ENCODE results near the gene MESP2. TPM values are rescaled to one million over a fixed set of nuclear protein-coding genes. Genes with fewer than 3 reads are reported as not detected.
A peak's percentile ranks its signal among the peaks of the same experiment; 100 is the strongest.

Gene MESP2
- total and polyA plus RNA-seq, 2 of the 13 experiments (the other 11 are each of a cell fraction or from before 2014, with no cell fraction given) = not detected

GRCh38 chr15:89826671-89827655 lies 50.8 kb downstream of the MESP2 start (continued):
- TF ChIP-seq ZBTB34 (CRISPR knock-in tag; IDR thresholded peaks at IDR 0.05) (no peak), TIGD3 (CRISPR knock-in tag; IDR thresholded peaks at IDR 0.05; ENCODE audit: borderline replicate concordance) (no peak), CEBPG (CRISPR knock-in tag; IDR thresholded peaks at IDR 0.05) (peak; percentile 58; the same call in 1 of the 2 replicates), ZMYM3 (CRISPR knock-in tag; IDR thresholded peaks at IDR 0.05) (peak; percentile 88), MLX (CRISPR knock-in tag; IDR thresholded peaks at IDR 0.05) (no peak), ZNF512 (CRISPR knock-in tag; IDR thresholded peaks at IDR 0.05) (no peak), CERS6 (CRISPR knock-in tag; IDR thresholded peaks at IDR 0.05) (no peak), ZNF317 (CRISPR knock-in tag; IDR thresholded peaks at IDR 0.05) (no peak), ZNF7 (CRISPR knock-in tag; IDR thresholded peaks at IDR 0.05) (0 out of 2 replicates have a peak, but pooled peaks have one; percentile 47), DNMT3B (CRISPR knock-in tag; conservative IDR thresholded peaks at IDR 0.05) (no peak)
